Stimulated activated CD4-positive, alpha-beta T cell treated with anti-CD3 and anti-CD28 coated beads, Interleukin-15, amount 100 ng/mL, for 24 hours (primary cell): ENCODE measurements around the gene ZBTB47.

ENCODE experiments used
- DNase-seq: peaks from one replicate; pipeline ENCODE4 v3.0.0-alpha.2; 2020

Gene ZBTB47

GRCh38 chr3:42686832-42687650 is 33.5 kb downstream of the ZBTB47 start:
- DNase-seq: no peak

GRCh38 chr3:42688016-42688415 is 34.5 kb downstream of the ZBTB47 start:
- DNase-seq: no peak

- DNase-seq: no peak
Observed at GRCh38 chr3:42688487-42689420, 35.3 kb downstream of the ZBTB47 start.

GRCh38 chr3:42689421-42690014 is 36.0 kb downstream of the ZBTB47 start:
- DNase-seq: no peak

GRCh38 chr3:42690191-42690590 is 36.7 kb downstream of the ZBTB47 start:
- DNase-seq: no peak

- no peak for DNase-seq
Observed at GRCh38 chr3:42690766-42691680, 37.5 kb downstream of the ZBTB47 start.

- DNase-seq: no peak
Observed at GRCh38 chr3:42691816-42692666, 38.5 kb downstream of the ZBTB47 start.

GRCh38 chr3:42692667-42693529 is 39.4 kb downstream of the ZBTB47 start:
- no peak for DNase-seq

GRCh38 chr3:42693530-42693930 is 40.0 kb downstream of the ZBTB47 start:
- no peak for DNase-seq

GRCh38 chr3:42694366-42694765 is 40.9 kb downstream of the ZBTB47 start:
- no peak for DNase-seq

GRCh38 chr3:42696356-42697288 is 43.1 kb downstream of the ZBTB47 start:
- no peak for DNase-seq

GRCh38 chr3:42697289-42698051 is 44.0 kb downstream of the ZBTB47 start:
- no peak for DNase-seq

- DNase-seq: no peak
Observed at GRCh38 chr3:42698216-42698910, 44.9 kb downstream of the ZBTB47 start.

- no peak for DNase-seq
Observed at GRCh38 chr3:42698911-42699230, 45.4 kb downstream of the ZBTB47 start.

GRCh38 chr3:42699511-42699971 is 46.0 kb downstream of the ZBTB47 start:
- DNase-seq: no peak

GRCh38 chr3:42700366-42701288 is 47.1 kb downstream of the ZBTB47 start:
- DNase-seq: no peak
